Vagina (tissue), 2 donors: ENCODE results near the gene EFCAB6.

Experiments used
- POLR2AphosphoS5 ChIP-seq, 2 donors: sonication (generic); formaldehyde crosslinking; IDR thresholded peaks; one replicate each; pipeline ENCODE4 v1.9.0; 2017; ENCODE audit warnings: antibody characterized with exemption in 2 of 2, mild to moderate bottlenecking in 2 of 2, low read depth in 1 of 2; ENCODE audit not compliant: insufficient read depth in 1 of 2
- TF ChIP-seq, protein P1 (sequence below), 3 experiments: fragments of 450-650 bp in 2 of 3; fragments of 200-600 bp in 1 of 3; sonication (generic) in 1 of 3; IDR thresholded peaks; one replicate each; pipeline ENCODE4 v1.5.1; 2017 to 2019; ENCODE audit warnings: antibody characterized with exemption in 3 of 3, mild to moderate bottlenecking in 2 of 3, moderate library complexity in 2 of 3

GRCh38 chr22:43860831-43861230 lies 48.7 kb upstream of the EFCAB6 start:
- no peak for TF ChIP-seq POLR2AphosphoS5 (IDR thresholded peaks at IDR 0.05; ENCODE audit: insufficient read depth in 1 of 2, low read depth in 1 of 2)
- TF ChIP-seq, protein P1, sequence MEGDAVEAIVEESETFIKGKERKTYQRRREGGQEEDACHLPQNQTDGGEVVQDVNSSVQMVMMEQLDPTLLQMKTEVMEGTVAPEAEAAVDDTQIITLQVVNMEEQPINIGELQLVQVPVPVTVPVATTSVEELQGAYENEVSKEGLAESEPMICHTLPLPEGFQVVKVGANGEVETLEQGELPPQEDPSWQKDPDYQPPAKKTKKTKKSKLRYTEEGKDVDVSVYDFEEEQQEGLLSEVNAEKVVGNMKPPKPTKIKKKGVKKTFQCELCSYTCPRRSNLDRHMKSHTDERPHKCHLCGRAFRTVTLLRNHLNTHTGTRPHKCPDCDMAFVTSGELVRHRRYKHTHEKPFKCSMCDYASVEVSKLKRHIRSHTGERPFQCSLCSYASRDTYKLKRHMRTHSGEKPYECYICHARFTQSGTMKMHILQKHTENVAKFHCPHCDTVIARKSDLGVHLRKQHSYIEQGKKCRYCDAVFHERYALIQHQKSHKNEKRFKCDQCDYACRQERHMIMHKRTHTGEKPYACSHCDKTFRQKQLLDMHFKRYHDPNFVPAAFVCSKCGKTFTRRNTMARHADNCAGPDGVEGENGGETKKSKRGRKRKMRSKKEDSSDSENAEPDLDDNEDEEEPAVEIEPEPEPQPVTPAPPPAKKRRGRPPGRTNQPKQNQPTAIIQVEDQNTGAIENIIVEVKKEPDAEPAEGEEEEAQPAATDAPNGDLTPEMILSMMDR (IDR thresholded peaks at IDR 0.05), result no peak
